HS-5 (cell line): Measurements from ENCODE around the gene SIGLEC8.
"Not testable (repeated sequence)": the region's sequence is repeated elsewhere in the genome, so short reads cannot be mapped to it uniquely, and the experiment has no call there.

ENCODE experiments used
- DNase-seq: peaks from one replicate; pipeline ENCODE4 v3.0.0-alpha.2; 2012; ENCODE audit warnings: low read depth

The SIGLEC8 gene

GRCh38 chr19:51447510-51447909 lies 10.7 kb downstream of the SIGLEC8 start:
- DNase-seq = not testable (repeated sequence)

GRCh38 chr19:51441410-51442390 lies 16.6 kb downstream of the SIGLEC8 start:
- no peak for DNase-seq

GRCh38 chr19:51440846-51441409 lies 17.3 kb downstream of the SIGLEC8 start:
- DNase-seq = no peak

GRCh38 chr19:51440052-51440451 lies 18.2 kb downstream of the SIGLEC8 start:
- no peak for DNase-seq

- DNase-seq = no peak
Observed at GRCh38 chr19:51439021-51439465, 19.2 kb downstream of the SIGLEC8 start.

GRCh38 chr19:51434456-51434855 lies 23.8 kb downstream of the SIGLEC8 start:
- DNase-seq = no peak

- DNase-seq = no peak
Observed at GRCh38 chr19:51433043-51433442, 25.2 kb downstream of the SIGLEC8 start.

GRCh38 chr19:51431124-51431523 lies 27.1 kb downstream of the SIGLEC8 start:
- no peak for DNase-seq

- DNase-seq = no peak
Observed at GRCh38 chr19:51430221-51430620, 28.0 kb downstream of the SIGLEC8 start.

- DNase-seq = no peak
Observed at GRCh38 chr19:51427201-51427600, 31.1 kb downstream of the SIGLEC8 start.

- peak; percentile 23 for DNase-seq
Observed at GRCh38 chr19:51422053-51422448, 36.2 kb downstream of the SIGLEC8 start.

- DNase-seq = no peak
Observed at GRCh38 chr19:51421229-51422052, 36.8 kb downstream of the SIGLEC8 start.

GRCh38 chr19:51420511-51420910 lies 37.7 kb downstream of the SIGLEC8 start:
- not testable (repeated sequence) for DNase-seq

GRCh38 chr19:51418707-51419106 lies 39.5 kb downstream of the SIGLEC8 start:
- no peak for DNase-seq

GRCh38 chr19:51417810-51418157 lies 40.5 kb downstream of the SIGLEC8 start:
- no peak for DNase-seq

- DNase-seq = no peak
Observed at GRCh38 chr19:51417107-51417809, 41.0 kb downstream of the SIGLEC8 start, which contains the start of gene SIGLEC10. Gene SIGLEC10, minus strand, starts transcription at chr19:51417642. Its CDS starts 61 bp downstream, at chr19:51417581.

- not testable (repeated sequence) for DNase-seq
Observed at GRCh38 chr19:51416422-51416821, 41.8 kb downstream of the SIGLEC8 start.

- no peak for DNase-seq
Observed at GRCh38 chr19:51415187-51415586, 43.1 kb downstream of the SIGLEC8 start.

GRCh38 chr19:51410950-51411748 lies 47.1 kb downstream of the SIGLEC8 start:
- DNase-seq = no peak

- DNase-seq = no peak
Observed at GRCh38 chr19:51407511-51408131, 50.6 kb downstream of the SIGLEC8 start.
